Ishikawa (cell line): Measurements from ENCODE around the gene BPGM.

ENCODE experiments used
- CEBPB ChIP-seq: IDR thresholded peaks from 2 replicates; pipeline ENCODE4 v1.6.1; 2012
- EGR1 ChIP-seq: IDR thresholded peaks from 2 replicates; pipeline ENCODE4 v1.6.1; 2012
- EP300 ChIP-seq: IDR thresholded peaks from 2 replicates; pipeline ENCODE4 v1.6.1; 2012; ENCODE audit warnings: borderline replicate concordance
- FOXM1 ChIP-seq: IDR thresholded peaks from 2 replicates; pipeline ENCODE4 v1.6.1; 2012; ENCODE audit warnings: low read depth, borderline replicate concordance
- NFIC ChIP-seq: IDR thresholded peaks from 2 replicates; pipeline ENCODE4 v1.6.1; 2012
- RAD21 ChIP-seq: IDR thresholded peaks from 2 replicates; pipeline ENCODE4 v1.6.1; 2012; ENCODE audit warnings: low read depth
- TAF1 ChIP-seq: IDR thresholded peaks from 2 replicates; pipeline ENCODE4 v1.6.1; 2012; ENCODE audit warnings: low read depth, mild to moderate bottlenecking
- TCF12 ChIP-seq: IDR thresholded peaks from 2 replicates; pipeline ENCODE4 v1.6.1; 2012; ENCODE audit warnings: low read depth
- TEAD4 ChIP-seq: IDR thresholded peaks from 2 replicates; pipeline ENCODE4 v1.6.1; 2012
- USF1 ChIP-seq: IDR thresholded peaks from 2 replicates; pipeline ENCODE4 v1.6.1; 2012
- YY1 ChIP-seq: IDR thresholded peaks from 2 replicates; pipeline ENCODE4 v1.6.1; 2012; ENCODE audit warnings: low read depth
- ZBTB7A ChIP-seq: IDR thresholded peaks from 2 replicates; pipeline ENCODE4 v1.6.1; 2012; ENCODE audit warnings: low read depth
- TF ChIP-seq, protein P1 (sequence below): IDR thresholded peaks from 2 replicates; pipeline ENCODE4 v1.6.1; 2012; ENCODE audit warnings: low read depth, mild to moderate bottlenecking
- TF ChIP-seq, protein P2 (sequence below): IDR thresholded peaks from 2 replicates; pipeline ENCODE4 v1.6.1; 2012

The BPGM gene

GRCh38 chr7:134718211-134718875 is 71.7 kb downstream of the BPGM start:
- TF ChIP-seq EGR1 (no peak), FOXM1 (no peak), TEAD4 (no peak), TAF1 (no peak), RAD21 (no peak), EP300 (no peak), CEBPB (no peak), YY1 (no peak)
- TF ChIP-seq, protein P1, sequence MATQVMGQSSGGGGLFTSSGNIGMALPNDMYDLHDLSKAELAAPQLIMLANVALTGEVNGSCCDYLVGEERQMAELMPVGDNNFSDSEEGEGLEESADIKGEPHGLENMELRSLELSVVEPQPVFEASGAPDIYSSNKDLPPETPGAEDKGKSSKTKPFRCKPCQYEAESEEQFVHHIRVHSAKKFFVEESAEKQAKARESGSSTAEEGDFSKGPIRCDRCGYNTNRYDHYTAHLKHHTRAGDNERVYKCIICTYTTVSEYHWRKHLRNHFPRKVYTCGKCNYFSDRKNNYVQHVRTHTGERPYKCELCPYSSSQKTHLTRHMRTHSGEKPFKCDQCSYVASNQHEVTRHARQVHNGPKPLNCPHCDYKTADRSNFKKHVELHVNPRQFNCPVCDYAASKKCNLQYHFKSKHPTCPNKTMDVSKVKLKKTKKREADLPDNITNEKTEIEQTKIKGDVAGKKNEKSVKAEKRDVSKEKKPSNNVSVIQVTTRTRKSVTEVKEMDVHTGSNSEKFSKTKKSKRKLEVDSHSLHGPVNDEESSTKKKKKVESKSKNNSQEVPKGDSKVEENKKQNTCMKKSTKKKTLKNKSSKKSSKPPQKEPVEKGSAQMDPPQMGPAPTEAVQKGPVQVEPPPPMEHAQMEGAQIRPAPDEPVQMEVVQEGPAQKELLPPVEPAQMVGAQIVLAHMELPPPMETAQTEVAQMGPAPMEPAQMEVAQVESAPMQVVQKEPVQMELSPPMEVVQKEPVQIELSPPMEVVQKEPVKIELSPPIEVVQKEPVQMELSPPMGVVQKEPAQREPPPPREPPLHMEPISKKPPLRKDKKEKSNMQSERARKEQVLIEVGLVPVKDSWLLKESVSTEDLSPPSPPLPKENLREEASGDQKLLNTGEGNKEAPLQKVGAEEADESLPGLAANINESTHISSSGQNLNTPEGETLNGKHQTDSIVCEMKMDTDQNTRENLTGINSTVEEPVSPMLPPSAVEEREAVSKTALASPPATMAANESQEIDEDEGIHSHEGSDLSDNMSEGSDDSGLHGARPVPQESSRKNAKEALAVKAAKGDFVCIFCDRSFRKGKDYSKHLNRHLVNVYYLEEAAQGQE, result no peak

DNA sequence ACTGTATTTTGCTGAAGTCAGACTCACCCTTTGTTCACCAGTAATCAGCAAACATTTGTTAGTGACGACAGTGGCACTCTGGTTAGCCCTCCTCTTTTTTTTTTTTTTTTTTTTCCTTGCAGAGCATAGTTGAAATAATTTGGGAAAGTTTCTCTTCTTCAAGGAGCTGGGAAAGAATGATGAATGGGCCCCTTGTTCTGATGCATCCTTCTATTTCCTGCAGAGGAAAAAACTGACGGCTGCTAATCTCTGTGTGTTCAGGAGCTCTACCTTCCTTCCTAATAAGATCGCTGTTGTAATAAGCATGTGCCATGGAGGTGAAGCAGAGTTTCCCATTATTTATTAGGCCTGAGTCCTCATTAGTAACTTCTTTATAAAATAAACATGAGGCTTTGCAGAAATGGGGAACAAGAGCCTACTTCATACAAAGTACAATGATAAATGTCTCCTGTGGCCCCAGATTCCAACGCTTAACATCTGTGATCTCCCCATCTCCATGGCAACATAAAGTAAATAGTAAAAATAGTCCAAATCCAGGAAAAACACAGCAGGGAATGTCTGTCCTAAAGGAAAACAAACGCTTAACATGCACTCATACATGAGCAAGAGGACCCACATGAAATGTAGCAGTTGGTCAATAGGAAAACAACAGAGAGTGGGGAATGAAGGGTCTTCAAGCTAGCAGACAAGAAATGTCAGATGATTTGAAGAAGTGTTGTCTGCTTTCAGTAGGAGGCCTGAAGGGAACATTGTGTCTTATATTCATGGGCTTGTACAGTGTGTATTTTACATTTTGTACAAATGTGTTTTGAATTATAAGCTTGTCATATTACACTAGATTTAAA is 73.7 kb downstream of the BPGM start:
- TF ChIP-seq TAF1, result no peak
- no peak for TF ChIP-seq USF1
- TF ChIP-seq RAD21, result no peak
- TF ChIP-seq EP300, result no peak

- TF ChIP-seq TEAD4 (no peak), YY1 (no peak), TAF1 (no peak), USF1 (no peak), NFIC (no peak), EP300 (no peak), ZBTB7A (no peak)
- TF ChIP-seq, protein P2, sequence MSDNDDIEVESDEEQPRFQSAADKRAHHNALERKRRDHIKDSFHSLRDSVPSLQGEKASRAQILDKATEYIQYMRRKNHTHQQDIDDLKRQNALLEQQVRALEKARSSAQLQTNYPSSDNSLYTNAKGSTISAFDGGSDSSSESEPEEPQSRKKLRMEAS, result no peak
Measured at GRCh38 chr7:134721171-134721570, 74.5 kb downstream of the BPGM start.

DNA sequence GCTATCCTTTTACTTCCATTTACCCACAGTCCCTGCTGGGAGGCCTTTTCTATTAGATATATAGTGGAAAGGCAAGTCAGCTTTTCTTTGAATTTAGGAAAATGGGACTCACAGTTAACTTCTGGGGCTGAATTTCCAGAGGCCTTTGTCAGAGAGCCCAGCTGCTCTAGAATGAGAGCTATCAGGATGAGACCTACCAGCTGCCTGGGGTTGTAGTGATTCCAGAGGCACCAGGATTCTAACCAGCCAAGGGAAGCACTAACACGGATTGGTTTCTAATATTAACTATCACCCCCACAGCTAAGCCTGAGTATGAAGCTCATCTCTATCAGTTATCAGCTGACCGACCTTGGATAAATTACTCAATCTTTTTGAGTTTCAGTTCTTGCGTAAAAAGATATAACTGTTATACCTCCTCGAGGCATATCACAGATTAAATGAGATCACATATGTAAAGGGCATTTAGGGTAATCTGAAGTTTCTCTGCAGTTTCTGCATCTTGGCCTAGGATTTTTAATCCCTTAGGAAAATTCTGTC is 76.2 kb downstream of the BPGM start:
- TF ChIP-seq, protein P1, result no peak
- TF ChIP-seq, protein P2, result no peak

GRCh38 chr7:134723892-134724291 is 77.2 kb downstream of the BPGM start:
- TF ChIP-seq ZBTB7A (no peak), FOXM1 (no peak), TCF12 (no peak), YY1 (no peak)

- TF ChIP-seq USF1 (no peak), RAD21 (peak; percentile 72)
Measured at GRCh38 chr7:134724606-134725005, 78.0 kb downstream of the BPGM start.

- TF ChIP-seq CEBPB, result no peak
- no peak for TF ChIP-seq TCF12
- TF ChIP-seq TEAD4, result no peak
- TF ChIP-seq, protein P2, result no peak
- no peak for TF ChIP-seq NFIC
- no peak for TF ChIP-seq FOXM1
- TF ChIP-seq ZBTB7A, result no peak
- no peak for TF ChIP-seq TAF1
- no peak for TF ChIP-seq YY1
- TF ChIP-seq EGR1, result no peak
- no peak for TF ChIP-seq USF1
- no peak for TF ChIP-seq EP300
Measured at GRCh38 chr7:134726581-134726980, 79.9 kb downstream of the BPGM start.
